GM23338 (cell line): Measurements from ENCODE around the gene CIDEA. TPM values are rescaled to one million over a fixed set of nuclear protein-coding genes. Genes with fewer than 3 reads are reported as not detected.

Experiments used
- ATAC-seq: fragments of 200-7000 bp; cut with Tn5 transposase; 3 replicates; pipeline ENCODE4 v1.9.1; 2020
- DNase-seq: peaks from one replicate; pipeline ENCODE4 v3.0.0-alpha.2; 2015; ENCODE audit warnings: low spot score
- H2AFZ ChIP-seq: fragments of 200-600 bp; sonication (generic); 2 replicates; pipeline ENCODE4 v1.8.0; 2016; ENCODE audit warnings: antibody characterized with exemption, mild to moderate bottlenecking, moderate library complexity
- H3F3A ChIP-seq: fragments of 200-600 bp; sonication (generic); replicated peaks from 2 replicates; pipeline ENCODE4 v1.8.0; 2017; ENCODE audit warnings: antibody characterized with exemption, mixed run types, low read depth
- H3K27ac ChIP-seq: fragments of 200-600 bp; sonication (generic); 2 replicates; pipeline ENCODE4 v1.6.1; 2016; ENCODE audit warnings: low read depth
- H3K27me3 ChIP-seq: fragments of 200-600 bp; sonication (generic); 2 replicates; pipeline ENCODE4 v1.8.0; 2016; ENCODE audit warnings: mild to moderate bottlenecking, mixed run types, moderate library complexity; ENCODE audit not compliant: insufficient read depth
- H3K36me3 ChIP-seq: fragments of 200-600 bp; sonication (generic); 2 replicates; pipeline ENCODE4 v1.8.0; 2016; ENCODE audit warnings: mild to moderate bottlenecking; ENCODE audit not compliant: insufficient read depth
- H3K4me1 ChIP-seq: fragments of 200-600 bp; sonication (generic); 2 replicates; pipeline ENCODE4 v1.8.0; 2016; ENCODE audit warnings: mild to moderate bottlenecking, moderate library complexity; ENCODE audit not compliant: insufficient read depth
- H3K4me2 ChIP-seq: fragments of 200-600 bp; sonication (generic); 2 replicates; pipeline ENCODE4 v1.7.1; 2017; ENCODE audit warnings: mixed run types
- H3K4me3 ChIP-seq: fragments of 200-600 bp; sonication (generic); 2 replicates; pipeline ENCODE4 v1.6.1; 2016; ENCODE audit warnings: mixed run types
- H3K79me2 ChIP-seq: fragments of 200-600 bp; sonication (generic); replicated peaks from 2 replicates; pipeline ENCODE4 v1.8.0; 2017; ENCODE audit warnings: mild to moderate bottlenecking; ENCODE audit not compliant: insufficient read depth
- H3K9me2 ChIP-seq: fragments of 200-600 bp; sonication (generic); 2 replicates; pipeline ENCODE4 v1.8.0; 2017; ENCODE audit not compliant: insufficient read depth
- H4K20me1 ChIP-seq: fragments of 200-600 bp; sonication (generic); replicated peaks from 2 replicates; pipeline ENCODE4 v1.8.0; 2017; ENCODE audit warnings: mild to moderate bottlenecking; ENCODE audit not compliant: insufficient read depth
- H3K27ac Mint-ChIP-seq: 2 replicates; pipeline ENCODE4 v1.8.0; 2020; ENCODE audit warnings: inconsistent platforms, mild to moderate bottlenecking, moderate library complexity, mixed read lengths
- H3K27me3 Mint-ChIP-seq: 3 replicates; pipeline ENCODE4 v1.8.0; 2022; ENCODE audit warnings: low read depth, mild to moderate bottlenecking, moderate library complexity, mixed read lengths, inconsistent platforms; ENCODE audit not compliant: insufficient read depth, poor library complexity
- H3K36me3 Mint-ChIP-seq: 3 replicates; pipeline ENCODE4 v1.8.0; 2021; ENCODE audit warnings: low read depth, mild to moderate bottlenecking, inconsistent platforms, moderate library complexity, mixed read lengths
- H3K4me1 Mint-ChIP-seq: 3 replicates; pipeline ENCODE4 v1.8.0; 2020; ENCODE audit warnings: mild to moderate bottlenecking, inconsistent platforms, mixed read lengths
- H3K4me3 Mint-ChIP-seq: 3 replicates; pipeline ENCODE4 v1.8.0; 2021; ENCODE audit warnings: moderate library complexity, mild to moderate bottlenecking, inconsistent platforms, mixed read lengths
- H3K9me3 Mint-ChIP-seq: 3 replicates; pipeline ENCODE4 v1.8.0; 2020; ENCODE audit warnings: moderate library complexity, mild to moderate bottlenecking, inconsistent platforms, mixed read lengths
- CREB1 ChIP-seq: fragments of 250-450 bp; sonication (Bioruptor Pico); IDR thresholded peaks from 2 replicates; pipeline ENCODE4 v1.5.0; 2020; ENCODE audit warnings: low read depth, mild to moderate bottlenecking, moderate library complexity
- EZH2 ChIP-seq: fragments of 200-600 bp; sonication (generic); IDR thresholded peaks from one replicate; pipeline ENCODE4 v1.8.0; 2017; ENCODE audit warnings: antibody characterized with exemption, mild to moderate bottlenecking, low read depth; ENCODE audit not compliant: unreplicated experiment
- EZH2phosphoT487 ChIP-seq: fragments of 200-600 bp; sonication (generic); IDR thresholded peaks from one replicate; pipeline ENCODE4 v1.8.1; 2018; ENCODE audit warnings: antibody characterized with exemption; ENCODE audit not compliant: unreplicated experiment
- JUNB ChIP-seq: IDR thresholded peaks from one replicate; pipeline ENCODE4 v1.6.1; 2016; ENCODE audit warnings: antibody characterized with exemption; ENCODE audit not compliant: unreplicated experiment
- STAT1 ChIP-seq: IDR thresholded peaks from one replicate; pipeline ENCODE4 v1.6.1; 2016; ENCODE audit warnings: antibody characterized with exemption; ENCODE audit not compliant: unreplicated experiment
- ZNF114 ChIP-seq: fragments of 250-450 bp; sonication (Bioruptor Pico); IDR thresholded peaks from 2 replicates; pipeline ENCODE4 v1.5.0; 2020; ENCODE audit warnings: mild to moderate bottlenecking, moderate library complexity
- ZNF331 ChIP-seq: fragments of 250-450 bp; sonication (Bioruptor Pico); IDR thresholded peaks from 2 replicates; pipeline ENCODE4 v1.5.0; 2020; ENCODE audit warnings: low read depth, mild to moderate bottlenecking, moderate library complexity
- polyA plus RNA-seq: library from polyadenylated mRNA; unstranded; fragments of >200 nt; fragmentation: Nextera tagmentation; extraction: Ambion mirVana; gene quantifications from 2 replicates; pipeline ENCODE4 v1.2.1, GENCODE V29; 2016
- total RNA-seq: library from RNA; depleted of rRNA; stranded (reverse); fragments of >200 nt; shearing (Covaris generic); gene quantifications from 2 replicates; pipeline ENCODE4 v1.2.3, GENCODE V29; 2014
- TF ChIP-seq, protein P1 (sequence below): IDR thresholded peaks from 2 replicates; pipeline ENCODE4 v1.6.1; 2016; ENCODE audit warnings: antibody characterized with exemption
- TF ChIP-seq, protein P2 (sequence below): fragments of 250-450 bp; sonication (Bioruptor Pico); IDR thresholded peaks from 2 replicates; pipeline ENCODE4 v1.5.0; 2020; ENCODE audit warnings: mild to moderate bottlenecking, moderate library complexity

The CIDEA gene
- total and polyA plus RNA-seq, 2 experiments from 2014 or later: 0.45 TPM; not detected in 1

DNA sequence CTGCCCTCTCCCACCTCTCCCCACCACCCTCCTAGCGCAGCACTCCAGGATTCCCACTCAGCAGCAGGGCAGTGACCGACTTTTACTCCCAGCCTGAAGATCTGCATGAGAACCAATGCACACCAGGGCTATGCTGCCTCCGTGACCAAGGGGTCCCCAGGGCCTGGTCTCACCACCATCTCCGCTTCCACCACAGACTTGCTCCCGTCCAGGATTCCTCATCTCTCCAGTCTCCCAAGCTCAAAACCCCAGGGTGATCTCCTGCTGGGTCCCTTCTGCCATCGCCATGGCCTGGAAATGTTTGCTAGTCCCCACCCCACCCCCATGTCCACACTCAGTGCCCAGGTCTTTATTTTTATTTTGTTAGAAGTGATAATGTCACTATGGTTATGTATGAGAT lies 2.1 kb upstream of the CIDEA start:
- Mint-ChIP-seq H3K27me3 (peaks cover 65% of the 10 kb centered on the region), H3K9me3 (no peaks in the 10 kb centered on the region; the same call in 2 of the 3 replicates), H3K36me3 (no peaks in the 10 kb centered on the region), H3K4me3 (no peak overlapping the region), H3K4me1 (peaks cover 20% of the 10 kb centered on the region), H3K27ac (no peak overlapping the region)
- no peak overlapping the region for H3K4me2 ChIP-seq
- H3K27ac ChIP-seq: no peak overlapping the region
- DNase-seq: no peak
- H3K4me3 ChIP-seq: no peak overlapping the region
- no peak for ATAC-seq
- H3K36me3 ChIP-seq: no peaks in the 10 kb centered on the region; the same call in 1 of the 2 replicates
- peaks cover 16% of the 10 kb centered on the region; the same call in 1 of the 2 replicates for H3K4me1 ChIP-seq
- no peak overlapping the region for H2AFZ ChIP-seq
- H3F3A ChIP-seq: no peaks in the 10 kb centered on the region; the same call in 1 of the 2 replicates
- no peak for TF ChIP-seq EZH2
- TF ChIP-seq EZH2phosphoT487: no peak
- TF ChIP-seq ZNF331 (CRISPR knock-in tag): no peak
- TF ChIP-seq, protein P1, sequence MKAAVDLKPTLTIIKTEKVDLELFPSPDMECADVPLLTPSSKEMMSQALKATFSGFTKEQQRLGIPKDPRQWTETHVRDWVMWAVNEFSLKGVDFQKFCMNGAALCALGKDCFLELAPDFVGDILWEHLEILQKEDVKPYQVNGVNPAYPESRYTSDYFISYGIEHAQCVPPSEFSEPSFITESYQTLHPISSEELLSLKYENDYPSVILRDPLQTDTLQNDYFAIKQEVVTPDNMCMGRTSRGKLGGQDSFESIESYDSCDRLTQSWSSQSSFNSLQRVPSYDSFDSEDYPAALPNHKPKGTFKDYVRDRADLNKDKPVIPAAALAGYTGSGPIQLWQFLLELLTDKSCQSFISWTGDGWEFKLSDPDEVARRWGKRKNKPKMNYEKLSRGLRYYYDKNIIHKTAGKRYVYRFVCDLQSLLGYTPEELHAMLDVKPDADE: no peak
- H3K27me3 ChIP-seq: peaks cover 61% of the 10 kb centered on the region
- no peaks in the 10 kb centered on the region for H3K9me2 ChIP-seq
- no peaks in the 10 kb centered on the region for H4K20me1 ChIP-seq
- no peaks in the 10 kb centered on the region for H3K79me2 ChIP-seq

DNA sequence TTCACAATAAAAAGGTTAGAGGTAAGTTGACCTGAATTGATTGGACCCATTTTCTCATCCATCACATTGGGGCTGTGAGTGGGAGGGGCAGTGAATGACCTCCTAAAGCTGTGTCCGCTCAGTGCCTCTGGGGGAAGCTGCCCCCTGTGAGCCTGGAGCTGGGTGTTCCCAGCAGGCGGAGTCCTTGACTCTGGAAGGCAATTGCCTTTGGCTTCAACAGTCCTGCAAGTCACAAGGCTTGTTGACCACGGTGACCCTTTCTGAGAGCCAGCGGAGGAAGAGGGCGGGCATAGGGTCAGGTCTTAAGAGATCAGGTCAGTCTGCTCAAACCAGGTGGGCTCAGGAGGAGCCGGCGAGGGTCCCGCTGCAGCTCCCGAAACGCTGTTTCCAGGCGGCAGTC lies 1.1 kb upstream of the CIDEA start:
- peak overlapping the region; percentile 74 for H3K4me3 Mint-ChIP-seq
- TF ChIP-seq ZNF114 (CRISPR knock-in tag) (no peak), JUNB (no peak), ZNF331 (CRISPR knock-in tag) (no peak), EZH2phosphoT487 (no peak), STAT1 (no peak), CREB1 (CRISPR knock-in tag) (no peak)
- TF ChIP-seq, protein P1: no peak
- TF ChIP-seq, protein P2, sequence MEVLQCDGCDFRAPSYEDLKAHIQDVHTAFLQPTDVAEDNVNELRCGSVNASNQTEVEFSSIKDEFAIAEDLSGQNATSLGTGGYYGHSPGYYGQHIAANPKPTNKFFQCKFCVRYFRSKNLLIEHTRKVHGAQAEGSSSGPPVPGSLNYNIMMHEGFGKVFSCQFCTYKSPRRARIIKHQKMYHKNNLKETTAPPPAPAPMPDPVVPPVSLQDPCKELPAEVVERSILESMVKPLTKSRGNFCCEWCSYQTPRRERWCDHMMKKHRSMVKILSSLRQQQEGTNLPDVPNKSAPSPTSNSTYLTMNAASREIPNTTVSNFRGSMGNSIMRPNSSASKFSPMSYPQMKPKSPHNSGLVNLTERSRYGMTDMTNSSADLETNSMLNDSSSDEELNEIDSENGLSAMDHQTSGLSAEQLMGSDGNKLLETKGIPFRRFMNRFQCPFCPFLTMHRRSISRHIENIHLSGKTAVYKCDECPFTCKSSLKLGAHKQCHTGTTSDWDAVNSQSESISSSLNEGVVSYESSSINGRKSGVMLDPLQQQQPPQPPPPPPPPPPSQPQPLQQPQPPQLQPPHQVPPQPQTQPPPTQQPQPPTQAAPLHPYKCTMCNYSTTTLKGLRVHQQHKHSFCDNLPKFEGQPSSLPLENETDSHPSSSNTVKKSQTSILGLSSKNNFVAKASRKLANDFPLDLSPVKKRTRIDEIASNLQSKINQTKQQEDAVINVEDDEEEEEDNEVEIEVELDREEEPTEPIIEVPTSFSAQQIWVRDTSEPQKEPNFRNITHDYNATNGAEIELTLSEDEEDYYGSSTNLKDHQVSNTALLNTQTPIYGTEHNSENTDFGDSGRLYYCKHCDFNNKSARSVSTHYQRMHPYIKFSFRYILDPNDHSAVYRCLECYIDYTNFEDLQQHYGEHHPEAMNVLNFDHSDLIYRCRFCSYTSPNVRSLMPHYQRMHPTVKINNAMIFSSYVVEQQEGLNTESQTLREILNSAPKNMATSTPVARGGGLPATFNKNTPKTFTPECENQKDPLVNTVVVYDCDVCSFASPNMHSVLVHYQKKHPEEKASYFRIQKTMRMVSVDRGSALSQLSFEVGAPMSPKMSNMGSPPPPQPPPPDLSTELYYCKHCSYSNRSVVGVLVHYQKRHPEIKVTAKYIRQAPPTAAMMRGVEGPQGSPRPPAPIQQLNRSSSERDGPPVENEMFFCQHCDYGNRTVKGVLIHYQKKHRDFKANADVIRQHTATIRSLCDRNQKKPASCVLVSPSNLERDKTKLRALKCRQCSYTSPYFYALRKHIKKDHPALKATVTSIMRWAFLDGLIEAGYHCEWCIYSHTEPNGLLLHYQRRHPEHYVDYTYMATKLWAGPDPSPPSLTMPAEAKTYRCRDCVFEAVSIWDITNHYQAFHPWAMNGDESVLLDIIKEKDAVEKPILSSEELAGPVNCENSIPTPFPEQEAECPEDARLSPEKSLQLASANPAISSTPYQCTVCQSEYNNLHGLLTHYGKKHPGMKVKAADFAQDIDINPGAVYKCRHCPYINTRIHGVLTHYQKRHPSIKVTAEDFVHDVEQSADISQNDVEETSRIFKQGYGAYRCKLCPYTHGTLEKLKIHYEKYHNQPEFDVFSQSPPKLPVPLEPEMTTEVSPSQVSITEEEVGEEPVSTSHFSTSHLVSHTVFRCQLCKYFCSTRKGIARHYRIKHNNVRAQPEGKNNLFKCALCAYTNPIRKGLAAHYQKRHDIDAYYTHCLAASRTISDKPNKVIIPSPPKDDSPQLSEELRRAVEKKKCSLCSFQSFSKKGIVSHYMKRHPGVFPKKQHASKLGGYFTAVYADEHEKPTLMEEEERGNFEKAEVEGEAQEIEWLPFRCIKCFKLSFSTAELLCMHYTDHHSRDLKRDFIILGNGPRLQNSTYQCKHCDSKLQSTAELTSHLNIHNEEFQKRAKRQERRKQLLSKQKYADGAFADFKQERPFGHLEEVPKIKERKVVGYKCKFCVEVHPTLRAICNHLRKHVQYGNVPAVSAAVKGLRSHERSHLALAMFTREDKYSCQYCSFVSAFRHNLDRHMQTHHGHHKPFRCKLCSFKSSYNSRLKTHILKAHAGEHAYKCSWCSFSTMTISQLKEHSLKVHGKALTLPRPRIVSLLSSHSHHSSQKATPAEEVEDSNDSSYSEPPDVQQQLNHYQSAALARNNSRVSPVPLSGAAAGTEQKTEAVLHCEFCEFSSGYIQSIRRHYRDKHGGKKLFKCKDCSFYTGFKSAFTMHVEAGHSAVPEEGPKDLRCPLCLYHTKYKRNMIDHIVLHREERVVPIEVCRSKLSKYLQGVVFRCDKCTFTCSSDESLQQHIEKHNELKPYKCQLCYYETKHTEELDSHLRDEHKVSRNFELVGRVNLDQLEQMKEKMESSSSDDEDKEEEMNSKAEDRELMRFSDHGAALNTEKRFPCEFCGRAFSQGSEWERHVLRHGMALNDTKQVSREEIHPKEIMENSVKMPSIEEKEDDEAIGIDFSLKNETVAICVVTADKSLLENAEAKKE (CRISPR knock-in tag): no peak

More for the DNA sequence above, 1.1 kb upstream of the CIDEA start:
- Histone ChIP-seq H3K4me3 (peak overlapping the region; percentile 72), H3K4me1 (peaks cover 16% of the 10 kb centered on the region; the same call in 1 of the 2 replicates), H3K9me2 (no peaks in the 10 kb centered on the region), H3K27me3 (peaks cover 67% of the 10 kb centered on the region), H3K79me2 (no peaks in the 10 kb centered on the region), H3K36me3 (no peaks in the 10 kb centered on the region; the same call in 1 of the 2 replicates), H3F3A (peaks cover under 1% of the 10 kb centered on the region; the same call in 1 of the 2 replicates), H3K27ac (no peak overlapping the region), H4K20me1 (no peaks in the 10 kb centered on the region), H3K4me2 (peak overlapping the region; percentile 98), H2AFZ (peak overlapping the region; percentile 99)
- H3K4me1 Mint-ChIP-seq: peaks cover 20% of the 10 kb centered on the region
- peaks cover 65% of the 10 kb centered on the region for H3K27me3 Mint-ChIP-seq
- no peak for ATAC-seq
- H3K36me3 Mint-ChIP-seq: no peaks in the 10 kb centered on the region
- no peaks in the 10 kb centered on the region; the same call in 2 of the 3 replicates for H3K9me3 Mint-ChIP-seq
- DNase-seq: no peak
- no peak overlapping the region for H3K27ac Mint-ChIP-seq
